GM23248 (cell line): Measurements from ENCODE around the gene PTH2.

Experiments used
- EZH2 ChIP-seq: fragments of 200-600 bp; sonication (generic); IDR thresholded peaks from 2 replicates; pipeline ENCODE4 v1.6.1; 2018; ENCODE audit warnings: antibody characterized with exemption, mild to moderate bottlenecking; ENCODE audit not compliant: insufficient read depth, poor library complexity, severe bottlenecking
- EZH2phosphoT487 ChIP-seq: fragments of 200-600 bp; sonication (generic); IDR thresholded peaks from 2 replicates; pipeline ENCODE4 v1.6.1; 2018; ENCODE audit warnings: antibody characterized with exemption, moderate library complexity, mild to moderate bottlenecking, low read depth; ENCODE audit not compliant: insufficient read depth

- TF ChIP-seq EZH2 (no peak), EZH2phosphoT487 (no peak)
Observed at GRCh38 chr19:49390131-49390928, 32.9 kb downstream of the PTH2 start.
